NCI-H2227 (cell line): ENCODE results near the gene IP6K2.

Experiments
- DNase-seq: peaks from one replicate; lab custom pipeline; 2025; ENCODE audit not compliant: unreplicated experiment; lab: John Stamatoyannopoulos, UW

The IP6K2 gene

GRCh38 chr3:48644898-48645760 lies 71.9 kb downstream of the IP6K2 start:
- DNase-seq, result no peak

- no peak for DNase-seq
Observed at GRCh38 chr3:48642605-48643004, 74.4 kb downstream of the IP6K2 start.

- DNase-seq, result no peak
Observed at GRCh38 chr3:48641396-48641795, 75.6 kb downstream of the IP6K2 start.

- no peak for DNase-seq
Observed at GRCh38 chr3:48639944-48640606, 76.9 kb downstream of the IP6K2 start.
